RWPE2 (cell line): Measurements from ENCODE around the gene SRGAP1.

Source experiments
- ATAC-seq: fragments of 200-7000 bp; cut with Tn5 transposase; 3 replicates; pipeline ENCODE4 v1.9.1; 2021; ENCODE audit warnings: low read depth
- DNase-seq: peaks from one replicate; pipeline ENCODE4 v3.0.0-alpha.2; 2020; ENCODE audit warnings: low spot score
- H3K27ac ChIP-seq: fragments of 450-650 bp; 2 replicates; pipeline ENCODE4 v1.5.1; 2017; ENCODE audit warnings: mild to moderate bottlenecking; ENCODE audit not compliant: poor library complexity, severe bottlenecking
- H3K27me3 ChIP-seq: fragments of 250-450 bp; sonication (Bioruptor Pico); 2 replicates; pipeline ENCODE4 v1.5.1; 2021; ENCODE audit warnings: mild to moderate bottlenecking, moderate library complexity; ENCODE audit not compliant: insufficient read depth, poor library complexity, severe bottlenecking
- H3K36me3 ChIP-seq: fragments of 250-450 bp; sonication (Bioruptor Pico); 2 replicates; pipeline ENCODE4 v1.5.1; 2020; ENCODE audit warnings: low read depth, mild to moderate bottlenecking, moderate library complexity
- H3K4me1 ChIP-seq: fragments of 250-450 bp; sonication (Bioruptor Pico); 2 replicates; pipeline ENCODE4 v1.5.1; 2021; ENCODE audit warnings: mild to moderate bottlenecking, moderate library complexity; ENCODE audit not compliant: insufficient read depth, poor library complexity, severe bottlenecking
- H3K4me3 ChIP-seq: fragments of 250-450 bp; sonication (Bioruptor Pico); 2 replicates; pipeline ENCODE4 v1.5.1; 2021; ENCODE audit warnings: mild to moderate bottlenecking, moderate library complexity; ENCODE audit not compliant: severe bottlenecking
- H3K9me3 ChIP-seq: fragments of 250-450 bp; sonication (Bioruptor Pico); 2 replicates; pipeline ENCODE4 v1.5.1; 2021; ENCODE audit warnings: mild to moderate bottlenecking, moderate library complexity; ENCODE audit not compliant: severe bottlenecking
- TF ChIP-seq, protein P1 (sequence below): fragments of 450-650 bp; IDR thresholded peaks from one replicate; pipeline ENCODE4 v1.5.1; 2017; ENCODE audit warnings: mild to moderate bottlenecking, moderate library complexity; ENCODE audit not compliant: poor library complexity, severe bottlenecking

SRGAP1 gene

GRCh38 chr12:63889721-63890509 is 45.4 kb downstream of the SRGAP1 start:
- TF ChIP-seq, protein P1, sequence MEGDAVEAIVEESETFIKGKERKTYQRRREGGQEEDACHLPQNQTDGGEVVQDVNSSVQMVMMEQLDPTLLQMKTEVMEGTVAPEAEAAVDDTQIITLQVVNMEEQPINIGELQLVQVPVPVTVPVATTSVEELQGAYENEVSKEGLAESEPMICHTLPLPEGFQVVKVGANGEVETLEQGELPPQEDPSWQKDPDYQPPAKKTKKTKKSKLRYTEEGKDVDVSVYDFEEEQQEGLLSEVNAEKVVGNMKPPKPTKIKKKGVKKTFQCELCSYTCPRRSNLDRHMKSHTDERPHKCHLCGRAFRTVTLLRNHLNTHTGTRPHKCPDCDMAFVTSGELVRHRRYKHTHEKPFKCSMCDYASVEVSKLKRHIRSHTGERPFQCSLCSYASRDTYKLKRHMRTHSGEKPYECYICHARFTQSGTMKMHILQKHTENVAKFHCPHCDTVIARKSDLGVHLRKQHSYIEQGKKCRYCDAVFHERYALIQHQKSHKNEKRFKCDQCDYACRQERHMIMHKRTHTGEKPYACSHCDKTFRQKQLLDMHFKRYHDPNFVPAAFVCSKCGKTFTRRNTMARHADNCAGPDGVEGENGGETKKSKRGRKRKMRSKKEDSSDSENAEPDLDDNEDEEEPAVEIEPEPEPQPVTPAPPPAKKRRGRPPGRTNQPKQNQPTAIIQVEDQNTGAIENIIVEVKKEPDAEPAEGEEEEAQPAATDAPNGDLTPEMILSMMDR = no peak
- no peak for ATAC-seq
- no peak overlapping the region for H3K4me3 ChIP-seq
- no peaks in the 10 kb centered on the region for H3K9me3 ChIP-seq
- DNase-seq = no peak
- H3K4me1 ChIP-seq = no peaks in the 10 kb centered on the region
- no peaks in the 10 kb centered on the region for H3K36me3 ChIP-seq
- no peak overlapping the region for H3K27ac ChIP-seq
- H3K27me3 ChIP-seq = no peaks in the 10 kb centered on the region

DNA sequence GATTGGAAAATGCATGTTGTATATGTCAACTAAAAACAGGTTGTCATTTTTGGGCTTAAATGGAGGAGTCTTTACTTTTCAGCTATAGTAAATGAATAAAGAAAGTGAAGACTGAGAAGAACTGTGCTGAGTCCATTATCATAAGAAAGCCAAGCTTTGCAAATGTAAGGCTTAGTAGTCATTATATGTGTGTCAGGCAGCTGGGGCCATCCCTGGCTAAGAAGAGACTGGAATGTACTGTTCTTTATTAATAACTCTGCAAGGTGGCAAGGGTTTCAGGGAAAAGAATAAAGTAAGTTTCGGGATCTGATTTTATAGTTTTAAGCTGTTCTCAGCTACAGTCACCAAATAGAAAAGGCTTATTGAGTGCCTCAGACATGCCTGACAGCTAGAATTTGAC is 48.7 kb downstream of the SRGAP1 start:
- ATAC-seq (no peak), DNase-seq (no peak)
- TF ChIP-seq, protein P1 = no peak
- H3K4me3 ChIP-seq = no peak overlapping the region
- no peaks in the 10 kb centered on the region for H3K9me3 ChIP-seq
- peaks cover 14% of the 10 kb centered on the region for H3K4me1 ChIP-seq
- no peaks in the 10 kb centered on the region for H3K27me3 ChIP-seq
- no peaks in the 10 kb centered on the region for H3K36me3 ChIP-seq
- H3K27ac ChIP-seq = no peak overlapping the region

- DNase-seq (no peak), ATAC-seq (no peak)
- Histone ChIP-seq H3K4me1 (peaks cover 24% of the 10 kb centered on the region), H3K27me3 (no peaks in the 10 kb centered on the region), H3K9me3 (no peaks in the 10 kb centered on the region), H3K36me3 (no peaks in the 10 kb centered on the region), H3K4me3 (no peak overlapping the region), H3K27ac (no peak overlapping the region)
- TF ChIP-seq, protein P1 = no peak
Measured at GRCh38 chr12:63894132-63894531, 49.6 kb downstream of the SRGAP1 start.

GRCh38 chr12:63895841-63896240 is 51.3 kb downstream of the SRGAP1 start:
- ATAC-seq (no peak), DNase-seq (no peak)
- no peak overlapping the region for H3K27ac ChIP-seq
- no peaks in the 10 kb centered on the region for H3K9me3 ChIP-seq
- TF ChIP-seq, protein P1 = no peak
- H3K27me3 ChIP-seq = no peaks in the 10 kb centered on the region
- no peaks in the 10 kb centered on the region for H3K36me3 ChIP-seq
- H3K4me1 ChIP-seq = peaks cover 34% of the 10 kb centered on the region
- H3K4me3 ChIP-seq = no peak overlapping the region

DNA sequence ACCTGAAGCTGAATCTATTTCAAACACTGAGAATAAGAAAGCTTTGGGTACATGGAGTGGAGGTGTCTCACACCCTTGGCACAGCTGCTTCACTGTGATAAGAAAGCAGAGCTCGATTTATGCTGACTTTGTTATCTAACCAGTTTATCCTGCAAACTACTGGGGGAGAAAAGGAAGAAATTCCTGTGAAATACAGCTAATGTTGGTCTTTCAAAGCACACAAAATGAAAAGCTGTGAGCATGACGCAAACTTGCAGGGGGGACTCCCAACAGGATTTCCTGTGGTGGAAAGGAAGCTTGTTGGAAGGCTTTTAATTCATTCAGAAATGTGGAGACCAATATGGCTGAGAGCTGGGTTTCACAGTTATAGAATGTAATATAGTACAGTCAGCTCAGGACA is 53.4 kb downstream of the SRGAP1 start:
- no peak for ATAC-seq
- H3K27me3 ChIP-seq = no peaks in the 10 kb centered on the region
- TF ChIP-seq, protein P1 = no peak
- DNase-seq = no peak
- H3K4me3 ChIP-seq = no peak overlapping the region
- peaks cover 53% of the 10 kb centered on the region for H3K4me1 ChIP-seq
- no peaks in the 10 kb centered on the region for H3K36me3 ChIP-seq
- peak overlapping the region; percentile 19 for H3K27ac ChIP-seq
- no peaks in the 10 kb centered on the region for H3K9me3 ChIP-seq
